HL-60/S4 treated with phorbol 12-myristate 13-acetate at 8.2 ng/mL for 4 days and 3 days (cell line): ENCODE data around the gene ASIC4.

Source experiments
- in situ Hi-C: fragments of 300-500 bp; cut with MboI; formaldehyde crosslinking; loops from 2 replicates; pipeline ENCODE4 v1.15.0; 2022; ENCODE audit warnings: low sequenced_read_pairs

Gene ASIC4

DNA sequence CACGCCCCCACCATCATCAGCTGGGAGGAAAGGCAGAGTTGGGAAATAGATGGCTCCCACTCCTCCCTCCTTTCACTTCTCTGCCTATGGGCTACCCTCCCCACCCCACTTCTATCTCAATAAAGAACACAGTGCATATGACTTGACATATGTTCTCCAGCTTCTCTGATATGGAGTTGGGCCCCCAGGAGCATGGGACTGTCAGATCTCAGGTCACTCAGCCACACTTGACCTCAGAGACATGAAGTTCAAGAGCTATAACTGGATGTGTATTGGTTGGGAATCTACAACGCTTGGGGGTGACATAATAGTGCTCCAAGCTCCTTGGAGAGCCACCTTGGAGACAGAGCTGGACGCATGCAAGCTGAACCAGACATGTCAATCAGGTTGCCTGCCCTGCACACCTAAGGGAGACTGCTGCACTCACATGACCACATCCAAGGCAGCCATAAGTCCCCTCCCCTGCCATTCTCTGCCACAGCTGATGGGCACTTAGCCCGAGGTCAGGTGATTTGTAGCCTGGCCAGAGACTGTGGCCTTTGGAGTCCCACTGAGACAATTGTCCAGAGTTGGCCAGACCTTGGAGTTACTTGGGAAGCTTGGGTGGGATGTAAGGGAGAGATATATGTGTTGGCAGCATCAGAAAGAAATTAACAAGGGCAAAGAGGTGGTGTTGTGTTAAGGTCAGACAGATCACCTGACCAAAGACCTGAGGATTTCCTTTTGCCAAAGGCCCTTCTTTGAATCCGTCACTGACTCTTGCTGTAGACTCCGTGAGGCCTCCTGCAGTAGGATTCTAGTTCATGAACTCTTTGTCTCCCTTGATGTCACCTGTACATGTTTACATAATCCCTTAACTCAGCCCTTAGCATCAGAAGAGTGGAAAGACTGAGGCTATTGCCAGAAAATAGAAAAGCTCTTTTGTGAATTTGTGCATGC is 61.6 kb downstream of the ASIC4 start:
- in situ Hi-C loops, result no loop called here

DNA sequence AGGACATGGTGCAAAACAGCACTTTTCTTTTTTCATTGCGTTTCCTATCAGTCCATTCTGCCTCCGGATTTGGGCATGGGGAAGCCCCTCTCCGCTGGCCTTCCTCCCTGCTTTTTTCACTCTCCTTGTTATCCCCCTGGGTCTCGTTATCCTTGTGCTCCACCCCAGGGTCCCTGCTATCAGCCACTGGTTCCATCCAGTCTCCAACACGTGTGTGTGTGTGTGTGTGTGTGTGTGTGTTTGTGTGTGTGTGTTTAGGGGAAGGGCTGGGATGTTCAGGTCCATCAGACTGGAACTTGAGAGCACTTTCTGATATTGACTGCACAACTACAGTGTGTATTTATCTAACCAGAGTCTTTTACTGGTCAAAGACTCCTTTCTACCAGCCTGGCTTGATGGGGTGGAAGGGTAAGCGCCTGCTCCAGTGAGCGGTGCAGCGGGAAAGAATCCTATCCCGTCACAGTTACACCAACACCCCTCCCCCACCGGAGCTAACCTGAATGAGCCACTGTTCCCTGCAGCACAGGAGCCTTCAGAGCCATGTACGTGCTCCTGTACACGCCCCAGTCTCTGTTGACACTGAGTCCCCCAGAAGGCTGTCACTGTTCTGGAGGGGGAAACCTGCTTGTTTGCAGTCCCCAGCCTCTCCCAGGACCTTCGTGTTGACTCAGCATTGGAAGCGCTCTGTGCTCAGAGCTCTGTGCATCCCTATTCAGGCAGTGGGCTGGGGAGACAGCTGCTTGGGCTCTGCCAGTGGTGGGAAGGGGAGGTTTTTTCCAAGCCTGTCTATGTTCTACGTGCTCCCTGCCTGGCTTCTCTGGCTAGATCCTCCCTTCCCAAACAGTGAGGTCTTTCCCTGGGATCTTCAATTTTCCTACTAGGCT is 62.5 kb downstream of the ASIC4 start:
- in situ Hi-C loops, result no loop called here

DNA sequence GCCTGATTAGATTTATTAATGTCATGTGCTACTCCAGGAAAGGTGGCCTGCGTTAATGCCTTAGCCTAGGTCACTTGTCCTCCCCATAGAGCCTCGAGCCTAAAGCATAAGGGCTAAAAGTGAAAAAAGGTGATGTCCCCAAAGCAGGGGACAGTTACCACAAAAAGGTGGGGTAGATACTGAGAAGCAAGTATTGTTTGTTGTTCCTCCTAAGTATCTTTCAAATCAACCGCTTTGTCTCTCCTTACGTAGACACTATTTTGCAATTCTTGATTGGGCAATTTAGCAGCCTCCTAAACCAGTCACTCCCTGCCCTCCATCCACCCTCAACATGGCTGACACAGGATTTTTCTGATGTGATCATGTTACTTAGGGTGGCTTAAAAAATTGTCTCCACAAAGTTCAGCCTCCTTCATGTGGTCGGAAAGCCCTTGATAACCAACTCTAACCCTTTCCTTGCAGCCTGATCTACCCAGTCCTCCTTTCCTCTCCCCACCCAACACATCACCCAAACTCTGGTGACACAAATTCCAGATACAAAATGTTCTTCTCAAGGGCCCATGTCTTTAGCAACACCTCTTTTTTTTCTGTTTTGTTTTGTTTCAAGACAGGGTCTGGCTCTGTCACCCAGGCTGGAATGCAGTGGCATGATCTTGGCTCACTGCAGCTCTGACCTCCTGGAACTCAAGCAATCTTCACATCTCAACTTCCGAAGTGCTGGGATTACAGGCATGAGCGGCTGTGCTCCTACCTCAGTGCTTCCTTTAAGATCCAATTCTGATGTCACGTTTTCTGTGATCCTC is 64.7 kb downstream of the ASIC4 start:
- in situ Hi-C loops, result no loop called here

DNA sequence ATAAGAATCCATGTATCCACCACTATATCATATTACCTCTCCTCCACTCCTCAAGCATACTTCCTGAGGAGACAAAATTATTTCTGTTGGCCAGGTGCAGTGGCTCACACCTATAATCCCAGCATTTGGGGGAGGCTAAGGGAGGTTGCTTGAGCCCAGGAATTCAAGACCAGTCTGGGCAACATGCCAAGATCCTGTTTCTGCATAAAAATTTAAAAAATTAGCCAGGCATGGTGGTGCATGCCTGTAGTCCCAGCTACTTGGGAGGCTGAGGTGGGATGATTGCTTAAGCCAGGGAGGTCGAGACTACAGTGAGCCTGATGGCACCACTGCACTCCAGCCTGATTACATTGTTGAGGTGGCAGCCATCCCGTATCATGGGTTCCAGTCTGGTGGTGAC is 67.1 kb downstream of the ASIC4 start:
- in situ Hi-C loops, result no loop called here
